Neural cell (in vitro differentiated cells): ENCODE data around the gene IL23R. TPM values are rescaled to one million over a fixed set of nuclear protein-coding genes. Genes with fewer than 3 reads are reported as not detected.

Experiments used
- H2AFZ ChIP-seq: fragments of 200-600, 300-800 bp; sonication (generic), shearing (Covaris generic); 2 replicates; pipeline ENCODE4 v1.6.0; 2014; ENCODE audit warnings: low read depth, mild to moderate bottlenecking, antibody characterized with exemption, low read length, moderate library complexity
- H3F3A ChIP-seq: fragments of 200-600 bp; shearing (Covaris generic); 2 replicates; pipeline ENCODE4 v1.6.1; 2016; ENCODE audit warnings: mild to moderate bottlenecking, moderate library complexity, mixed read lengths, antibody characterized with exemption, low read length; ENCODE audit not compliant: insufficient read depth, poor library complexity, severe bottlenecking
- H3K27ac ChIP-seq: fragments of 200-600, 300-800 bp; sonication (generic), shearing (Covaris generic); 2 replicates; pipeline ENCODE4 v1.5.1; 2014; ENCODE audit warnings: mild to moderate bottlenecking, low read length, moderate library complexity
- H3K27me3 ChIP-seq: fragments of 300-800, 200-600 bp; sonication (generic), shearing (Covaris generic); 2 replicates; pipeline ENCODE4 v1.6.0; 2014; ENCODE audit warnings: mild to moderate bottlenecking, low read depth, low read length, moderate library complexity; ENCODE audit not compliant: insufficient read depth
- H3K36me3 ChIP-seq: fragments of 300-800, 200-600 bp; sonication (generic), shearing (Covaris generic); 2 replicates; pipeline ENCODE4 v1.5.1; 2014; ENCODE audit warnings: mild to moderate bottlenecking, antibody characterized with exemption, low read length, moderate library complexity; ENCODE audit not compliant: insufficient read depth
- H3K4me2 ChIP-seq: fragments of 300-800, 200-600 bp; sonication (generic), shearing (Covaris generic); 2 replicates; pipeline ENCODE4 v1.6.0; 2014; ENCODE audit warnings: mild to moderate bottlenecking, low read length
- H3K4me3 ChIP-seq: fragments of 300-800, 200-600 bp; sonication (generic), shearing (Covaris generic); 2 replicates; pipeline ENCODE4 v1.5.1; 2014; ENCODE audit warnings: mild to moderate bottlenecking, low read length, moderate library complexity
- H3K79me2 ChIP-seq: fragments of 200-600 bp; shearing (Covaris generic); replicated peaks from 2 replicates; pipeline ENCODE4 v1.6.0; 2014; ENCODE audit warnings: mild to moderate bottlenecking, low read length, moderate library complexity; ENCODE audit not compliant: insufficient read depth
- H3K9ac ChIP-seq: fragments of 300-800, 200-600 bp; sonication (generic), shearing (Covaris generic); 2 replicates; pipeline ENCODE4 v1.6.1; 2016; ENCODE audit warnings: mild to moderate bottlenecking, low read length, mixed read lengths
- H3K9me2 ChIP-seq: fragments of 200-600 bp; shearing (Covaris generic); 2 replicates; pipeline ENCODE4 v1.6.1; 2016; ENCODE audit warnings: mild to moderate bottlenecking, low read length, mixed read lengths; ENCODE audit not compliant: insufficient read depth
- H3K9me3 ChIP-seq: fragments of 200-600, 300-800 bp; sonication (generic), shearing (Covaris generic); 2 replicates; pipeline ENCODE4 v1.6.1; 2016; ENCODE audit warnings: mild to moderate bottlenecking, mixed run types, low read length, moderate library complexity, mixed read lengths
- H4K20me1 ChIP-seq: fragments of 200-600 bp; shearing (Covaris generic); 2 replicates; pipeline ENCODE4 v1.6.1; 2016; ENCODE audit warnings: mild to moderate bottlenecking, mixed run types; ENCODE audit not compliant: insufficient read depth
- CTCF ChIP-seq: fragments of 450-650 bp; IDR thresholded peaks from 2 replicates; pipeline ENCODE4 v1.5.1; 2014; ENCODE audit warnings: antibody characterized with exemption, mild to moderate bottlenecking, moderate library complexity; ENCODE audit not compliant: poor library complexity, severe bottlenecking
- EP300 ChIP-seq: fragments of 450-650 bp; conservative IDR thresholded peaks from 2 replicates; pipeline ENCODE4 v1.6.1; 2014; ENCODE audit warnings: antibody characterized with exemption, mild to moderate bottlenecking, moderate library complexity; ENCODE audit not compliant: poor library complexity, severe bottlenecking
- EZH2 ChIP-seq: fragments of 200-600, 300-800 bp; shearing (Covaris generic), sonication (generic); IDR thresholded peaks from 2 replicates; pipeline ENCODE4 v1.6.1; 2014; ENCODE audit warnings: antibody characterized with exemption, low read length, borderline replicate concordance, mild to moderate bottlenecking; ENCODE audit not compliant: insufficient read depth, poor library complexity, severe bottlenecking
- MXI1 ChIP-seq: fragments of 450-650 bp; conservative IDR thresholded peaks from 2 replicates; pipeline ENCODE4 v1.6.1; 2014; ENCODE audit warnings: antibody characterized with exemption, mild to moderate bottlenecking; ENCODE audit not compliant: poor library complexity, severe bottlenecking
- POLR2AphosphoS5 ChIP-seq: IDR thresholded peaks from 2 replicates; pipeline ENCODE4 v1.6.1; 2012
- RAD21 ChIP-seq: fragments of 450-650 bp; conservative IDR thresholded peaks from 2 replicates; pipeline ENCODE4 v1.6.1; 2014; ENCODE audit warnings: antibody characterized with exemption, mild to moderate bottlenecking, moderate library complexity
- REST ChIP-seq: IDR thresholded peaks from 2 replicates; pipeline ENCODE4 v1.6.1; 2012; ENCODE audit warnings: borderline replicate concordance
- SMC3 ChIP-seq: fragments of 450-650 bp; conservative IDR thresholded peaks from 2 replicates; pipeline ENCODE4 v1.6.1; 2014; ENCODE audit warnings: antibody characterized with exemption, mild to moderate bottlenecking, moderate library complexity; ENCODE audit not compliant: poor library complexity
- TAF1 ChIP-seq: IDR thresholded peaks from 2 replicates; pipeline ENCODE4 v1.6.1; 2012; ENCODE audit warnings: low read depth
- polyA plus RNA-seq: library from polyadenylated mRNA; depleted of rRNA; stranded (reverse); fragments of >200 nt; gene quantifications from 2 replicates; pipeline ENCODE4 v1.2.3, GENCODE V29; 2014

The IL23R gene
- polyA plus RNA-seq, 1 donor from 2014 or later: not detected

- Histone ChIP-seq H4K20me1 (no peaks in the 10 kb centered on the region), H3F3A (no peaks in the 10 kb centered on the region)
Observed at GRCh38 chr1:67171574-67171955, 5.3 kb downstream of the IL23R start.

GRCh38 chr1:67171978-67172377 is 5.7 kb downstream of the IL23R start:
- H3K9ac ChIP-seq: no peak overlapping the region
- no peak overlapping the region for H3K4me2 ChIP-seq
- H3K4me3 ChIP-seq: no peak overlapping the region
- H3K9me2 ChIP-seq: no peaks in the 10 kb centered on the region
- H3K9me3 ChIP-seq: no peaks in the 10 kb centered on the region
- no peaks in the 10 kb centered on the region for H3K36me3 ChIP-seq
- no peaks in the 10 kb centered on the region for H4K20me1 ChIP-seq
- TF ChIP-seq CTCF: no peak
- H3F3A ChIP-seq: no peaks in the 10 kb centered on the region
- no peaks in the 10 kb centered on the region for H3K79me2 ChIP-seq
- no peak overlapping the region for H2AFZ ChIP-seq
- no peaks in the 10 kb centered on the region for H3K27me3 ChIP-seq
- H3K27ac ChIP-seq: no peak overlapping the region

More at GRCh38 chr1:67171574-67171955, 5.3 kb downstream of the IL23R start:
- Histone ChIP-seq H3K79me2 (no peaks in the 10 kb centered on the region), H2AFZ (no peak overlapping the region), H3K9me2 (no peaks in the 10 kb centered on the region), H3K36me3 (no peaks in the 10 kb centered on the region), H3K4me2 (no peak overlapping the region), H3K4me3 (no peak overlapping the region), H3K9me3 (no peaks in the 10 kb centered on the region), H3K9ac (no peak overlapping the region), H3K27me3 (no peaks in the 10 kb centered on the region), H3K27ac (no peak overlapping the region)
- TF ChIP-seq REST: no peak
- no peak for TF ChIP-seq MXI1
- no peak for TF ChIP-seq EZH2

- Histone ChIP-seq H3K79me2 (no peaks in the 10 kb centered on the region), H3K27ac (no peak overlapping the region), H3K4me2 (no peak overlapping the region), H3K36me3 (no peaks in the 10 kb centered on the region), H3K9me2 (no peaks in the 10 kb centered on the region), H4K20me1 (no peaks in the 10 kb centered on the region), H3K9me3 (no peaks in the 10 kb centered on the region), H2AFZ (no peak overlapping the region), H3K27me3 (no peaks in the 10 kb centered on the region), H3K9ac (no peak overlapping the region), H3F3A (no peaks in the 10 kb centered on the region), H3K4me3 (no peak overlapping the region)
- TF ChIP-seq POLR2AphosphoS5 (no peak), REST (no peak), EP300 (no peak), TAF1 (no peak), EZH2 (no peak), MXI1 (no peak), RAD21 (no peak), CTCF (no peak), SMC3 (no peak)
Observed at GRCh38 chr1:67173988-67174387, 7.7 kb downstream of the IL23R start.
